Measurements from ENCODE around the gene PRCC.

DNA sequence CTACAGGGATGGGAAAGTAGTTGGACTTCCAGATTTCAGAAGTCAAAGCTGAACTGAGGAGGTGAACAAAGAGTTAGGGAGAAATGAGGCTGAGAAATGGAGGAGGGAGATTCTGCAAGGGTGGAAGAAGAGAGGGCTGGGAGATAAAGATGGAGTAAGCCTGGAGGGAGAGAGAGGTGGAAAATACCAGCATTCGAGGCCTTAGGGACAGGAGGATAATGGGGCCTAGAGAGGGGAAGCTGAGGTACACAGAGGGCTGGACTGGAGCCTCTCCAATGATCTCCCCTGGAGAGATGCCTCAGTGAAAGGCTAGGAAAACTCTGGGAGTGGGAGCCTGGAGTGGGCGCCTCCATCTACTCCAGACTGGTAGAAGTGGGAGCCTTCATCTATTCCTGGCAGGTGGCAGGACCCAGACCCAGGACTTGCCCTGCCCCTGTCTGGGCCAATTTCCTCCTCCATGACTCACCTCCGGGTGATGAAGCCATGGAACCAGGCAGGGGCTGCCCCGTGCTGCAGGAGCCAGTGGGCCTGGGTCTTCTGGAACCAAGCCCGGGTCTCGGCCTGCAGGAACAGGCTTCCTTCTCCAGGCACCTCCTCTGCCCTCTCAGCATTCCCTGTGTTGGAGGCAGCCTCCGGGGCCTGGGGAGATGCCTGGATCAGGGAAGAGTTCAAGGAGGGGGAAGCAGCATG, 47.4 kb downstream of the PRCC start:
- TF ChIP-seq, protein P1, sequence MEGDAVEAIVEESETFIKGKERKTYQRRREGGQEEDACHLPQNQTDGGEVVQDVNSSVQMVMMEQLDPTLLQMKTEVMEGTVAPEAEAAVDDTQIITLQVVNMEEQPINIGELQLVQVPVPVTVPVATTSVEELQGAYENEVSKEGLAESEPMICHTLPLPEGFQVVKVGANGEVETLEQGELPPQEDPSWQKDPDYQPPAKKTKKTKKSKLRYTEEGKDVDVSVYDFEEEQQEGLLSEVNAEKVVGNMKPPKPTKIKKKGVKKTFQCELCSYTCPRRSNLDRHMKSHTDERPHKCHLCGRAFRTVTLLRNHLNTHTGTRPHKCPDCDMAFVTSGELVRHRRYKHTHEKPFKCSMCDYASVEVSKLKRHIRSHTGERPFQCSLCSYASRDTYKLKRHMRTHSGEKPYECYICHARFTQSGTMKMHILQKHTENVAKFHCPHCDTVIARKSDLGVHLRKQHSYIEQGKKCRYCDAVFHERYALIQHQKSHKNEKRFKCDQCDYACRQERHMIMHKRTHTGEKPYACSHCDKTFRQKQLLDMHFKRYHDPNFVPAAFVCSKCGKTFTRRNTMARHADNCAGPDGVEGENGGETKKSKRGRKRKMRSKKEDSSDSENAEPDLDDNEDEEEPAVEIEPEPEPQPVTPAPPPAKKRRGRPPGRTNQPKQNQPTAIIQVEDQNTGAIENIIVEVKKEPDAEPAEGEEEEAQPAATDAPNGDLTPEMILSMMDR (IDR thresholded peaks at IDR 0.05), result no peak
- no peak for TF ChIP-seq POLR2A (IDR thresholded peaks at IDR 0.05)

Data from adrenal gland (tissue), 5 donors.